Mucosa of descending colon (tissue), 3 donors: ENCODE data around the gene SSX2IP. TPM values are rescaled to one million over a fixed set of nuclear protein-coding genes. Genes with fewer than 3 reads are reported as not detected.

Experiments
- ATAC-seq: fragments of 200-7000 bp; cut with Tn5 transposase; one replicate; pipeline ENCODE4 v1.9.1; 2020; ENCODE audit warnings: mild to moderate bottlenecking, moderate library complexity
- DNase-seq, 3 donors: peaks; one replicate each; pipeline ENCODE4 v3.0.0-alpha.2; 2020
- H3K36me3 ChIP-seq: fragments of 200-600 bp; one replicate; pipeline ENCODE4 v1.8.0; 2021; ENCODE audit warnings: low read depth, mild to moderate bottlenecking
- H3K4me1 ChIP-seq: fragments of 200-600 bp; one replicate; pipeline ENCODE4 v1.8.0; 2021; ENCODE audit warnings: low read depth, mild to moderate bottlenecking
- H3K4me3 ChIP-seq: fragments of 200-600 bp; one replicate; pipeline ENCODE4 v1.8.0; 2021; ENCODE audit warnings: mild to moderate bottlenecking
- H3K9me3 ChIP-seq: fragments of 200-600 bp; one replicate; pipeline ENCODE4 v1.8.0; 2021; ENCODE audit warnings: mild to moderate bottlenecking
- CTCF ChIP-seq: fragments of 200-600 bp; IDR thresholded peaks from one replicate; pipeline ENCODE4 v1.8.0; 2022; ENCODE audit warnings: antibody characterized with exemption, mild to moderate bottlenecking
- intact Hi-C, 2 donors: fragments of 100-400 bp; cut with DNase I in 1 of 2; cut with micrococcal nuclease in 1 of 2; formaldehyde crosslinking; loops; one replicate each; pipeline versions ENCODE4 v1.11.0 to v1.11.1; 2022; cut with DNase I, micrococcal nuclease
- total RNA-seq, 3 donors: library from RNA; stranded (reverse); fragmentation: NEBNext Ultra II Directional in 2 of 3; extraction: Animal tissue kit (Norgen Biotek cat#: 25700) in 2 of 3; gene quantifications; one replicate each; pipeline versions ENCODE4 v1.2.1 to v1.2.4, GENCODE V29; 2021 to 2023
- donor health status: DM: no; HTN: no; CAD: no; lungs with moderate emphysema.
- donor health status: DM: no; HTN: no; CAD: no.
- donor health status: DM: no; HTN: yes; CAD: no.

SSX2IP gene
- total RNA-seq, 3 donors from 2014 or later: 6.2 to 36.7 (median 14.4) TPM

GRCh38 chr1:84689514-84690396 is 506 bp downstream of the SSX2IP start:
- Histone ChIP-seq H3K9me3 (no peaks in the 10 kb centered on the region), H3K4me1 (no peaks in the 10 kb centered on the region), H3K36me3 (no peaks in the 10 kb centered on the region), H3K4me3 (peak overlapping the region; percentile 56)
- intact Hi-C loops: no loop called here
- TF ChIP-seq CTCF: no peak
- ATAC-seq (no peak), DNase-seq (peak in 2 of 3 donors; percentile 58 to 80)

GRCh38 chr1:84688463-84689061 is 1.7 kb downstream of the SSX2IP start:
- Histone ChIP-seq H3K9me3 (no peaks in the 10 kb centered on the region), H3K4me1 (no peaks in the 10 kb centered on the region), H3K4me3 (no peak overlapping the region), H3K36me3 (no peaks in the 10 kb centered on the region)
- no peak for TF ChIP-seq CTCF
- DNase-seq (no peak), ATAC-seq (no peak)
- intact Hi-C loops: no loop called here

- H3K9me3 ChIP-seq: no peaks in the 10 kb centered on the region
- H3K36me3 ChIP-seq: no peaks in the 10 kb centered on the region
- no peaks in the 10 kb centered on the region for H3K4me1 ChIP-seq
- ATAC-seq (no peak), DNase-seq (no peak)
- H3K4me3 ChIP-seq: no peak overlapping the region
- intact Hi-C loops: no loop called here
- TF ChIP-seq CTCF: no peak
Observed at GRCh38 chr1:84687714-84688462, 2.4 kb downstream of the SSX2IP start.

GRCh38 chr1:84686223-84686622 is 4.0 kb downstream of the SSX2IP start:
- ATAC-seq: no peak
- Histone ChIP-seq H3K9me3 (no peaks in the 10 kb centered on the region), H3K4me1 (no peaks in the 10 kb centered on the region), H3K36me3 (no peaks in the 10 kb centered on the region), H3K4me3 (no peak overlapping the region)
- no peak for DNase-seq
- no peak for TF ChIP-seq CTCF
- intact Hi-C loops: no loop called here

GRCh38 chr1:84683508-84683907 is 6.8 kb downstream of the SSX2IP start:
- no peak overlapping the region for H3K4me3 ChIP-seq
- no peaks in the 10 kb centered on the region for H3K4me1 ChIP-seq
- DNase-seq (no peak), ATAC-seq (no peak)
- H3K9me3 ChIP-seq: no peaks in the 10 kb centered on the region
- intact Hi-C loops: no loop called here
- no peak for TF ChIP-seq CTCF
- H3K36me3 ChIP-seq: no peaks in the 10 kb centered on the region
